NCI-H345 (cell line): ENCODE data around the gene CACNG4.

Experiments used
- DNase-seq: peaks from one replicate; lab custom pipeline; 2025; lab: John Stamatoyannopoulos, UW

Gene CACNG4

DNA sequence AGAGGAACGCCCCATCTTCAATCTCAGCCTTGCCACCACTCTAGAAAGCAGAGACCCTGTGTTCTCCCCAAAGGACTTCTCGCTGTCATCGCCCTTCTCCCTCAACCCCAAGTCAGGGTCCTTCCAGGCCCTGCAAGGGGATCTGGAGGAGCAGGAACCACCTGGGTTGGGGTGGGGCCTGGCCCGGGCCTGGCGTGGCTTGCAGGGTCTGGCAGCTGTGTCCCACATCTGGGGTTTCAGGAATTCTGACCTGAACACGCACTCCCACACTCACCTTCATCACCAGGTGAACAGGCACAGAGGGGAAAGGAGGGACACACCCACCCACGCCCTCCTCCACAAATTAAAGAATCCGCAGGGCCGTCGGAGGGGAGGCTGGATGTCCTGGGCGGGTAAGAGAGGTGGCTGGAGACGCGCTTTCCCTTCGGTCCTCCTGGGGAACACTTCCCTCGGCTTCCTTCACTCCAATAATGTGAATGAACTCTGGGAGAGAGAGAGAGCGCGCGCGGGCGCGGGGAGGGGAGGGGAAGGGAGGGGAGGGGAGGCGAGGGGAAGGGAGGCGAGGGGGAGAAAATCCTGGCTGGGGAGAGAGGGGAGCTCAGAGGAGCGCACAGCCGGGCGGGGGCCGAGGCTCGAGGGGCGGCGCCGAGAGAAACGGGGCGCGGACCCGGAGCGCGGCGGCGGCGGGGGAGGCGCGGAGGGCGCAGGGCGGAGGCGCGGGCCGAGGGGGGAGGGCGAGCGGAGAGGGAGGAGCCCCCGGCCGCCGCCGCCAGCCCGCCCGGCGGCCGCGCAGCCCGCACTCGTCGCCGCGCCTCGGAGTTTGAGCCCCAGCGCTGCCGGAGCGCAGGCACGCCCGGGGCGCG is at the start of gene CACNG4:
Gene CACNG4 (plus strand): TSS at position 799 of the 863 bp plus-strand sequence. CDS start 205 bp downstream, outside the sequence.
- DNase-seq = peak; percentile 66

DNA sequence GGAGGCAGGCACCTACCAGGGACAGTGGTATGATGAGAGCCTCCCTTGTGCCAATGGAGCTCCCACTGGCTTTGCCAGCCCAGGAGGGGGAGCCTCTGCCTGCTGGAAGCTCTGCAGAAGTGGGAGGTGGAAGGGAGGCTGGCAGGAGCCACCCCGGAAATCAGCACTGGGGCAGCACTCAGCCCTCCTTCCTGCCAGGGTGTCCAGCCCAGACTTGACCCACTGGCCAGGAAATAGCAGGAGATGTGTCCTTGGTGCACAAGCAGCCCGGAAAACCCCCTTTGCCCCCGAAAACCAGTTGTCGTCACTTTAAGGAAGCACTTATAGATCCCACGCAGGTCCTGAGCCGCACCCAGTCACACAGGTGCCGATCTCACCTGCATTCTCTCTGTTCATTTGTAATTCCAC is 49.3 kb upstream of the CACNG4 start:
- peak; percentile 16 for DNase-seq

- no peak for DNase-seq
Observed at GRCh38 chr17:66915792-66916191, 48.7 kb upstream of the CACNG4 start.

DNA sequence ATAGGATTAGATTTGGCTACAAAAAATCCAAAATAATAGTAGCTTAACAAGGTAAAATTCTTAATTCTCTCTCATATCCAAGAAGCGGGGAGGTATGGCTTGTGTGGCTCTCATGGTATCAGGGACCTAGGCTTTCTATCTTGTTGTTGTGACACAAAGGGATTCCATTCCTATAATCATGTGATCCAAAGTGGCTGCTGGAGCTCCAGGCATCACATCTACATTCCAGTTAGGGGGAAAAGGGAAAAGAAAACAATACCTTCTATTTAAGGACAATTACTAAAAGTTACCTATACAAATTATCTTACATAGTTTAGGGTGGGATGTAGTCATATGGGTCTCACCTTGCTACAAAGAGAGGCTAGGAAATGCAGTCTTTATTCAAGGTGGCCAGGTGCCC is 47.6 kb upstream of the CACNG4 start:
- no peak for DNase-seq

- DNase-seq = no peak
Observed at GRCh38 chr17:66918896-66919295, 45.6 kb upstream of the CACNG4 start.

DNA sequence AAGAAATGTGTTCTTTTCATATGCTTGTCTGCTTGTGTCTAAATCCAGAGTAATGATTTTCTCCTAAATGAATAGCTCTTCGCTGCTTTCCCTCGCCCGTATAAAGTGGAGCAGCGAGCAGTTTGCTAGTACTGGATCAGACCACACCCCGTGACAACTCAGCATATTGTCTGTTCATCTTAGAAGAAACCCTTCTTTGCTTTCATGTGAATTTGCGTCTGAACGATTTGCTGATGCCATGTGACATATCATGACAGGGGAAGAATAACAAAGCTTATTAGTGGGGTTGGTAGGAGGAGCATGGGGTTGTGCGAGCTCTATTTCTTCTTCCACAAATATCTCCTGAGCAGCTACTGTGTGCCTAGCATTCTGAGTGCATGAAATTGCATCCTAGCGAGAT is 44.1 kb upstream of the CACNG4 start:
- no peak for DNase-seq

DNA sequence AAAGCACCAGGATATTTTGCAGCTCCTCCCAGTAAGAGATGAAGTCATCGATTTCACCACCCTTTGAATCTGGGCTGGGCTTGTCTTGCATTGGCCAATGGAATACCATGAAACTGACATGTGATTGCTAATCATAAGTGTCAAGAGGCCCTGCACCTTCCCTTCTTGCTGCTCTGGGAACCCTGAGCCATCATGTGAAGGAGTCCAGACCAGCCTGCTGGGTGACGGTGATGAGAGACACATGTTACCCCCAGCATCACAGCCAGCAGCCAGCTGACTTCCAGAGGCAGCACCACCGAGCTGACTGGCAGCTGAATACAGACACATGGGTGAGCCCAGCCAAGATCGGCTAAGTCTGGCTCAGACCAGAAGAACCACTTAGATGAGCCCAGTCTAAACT is 43.6 kb upstream of the CACNG4 start:
- no peak for DNase-seq

DNA sequence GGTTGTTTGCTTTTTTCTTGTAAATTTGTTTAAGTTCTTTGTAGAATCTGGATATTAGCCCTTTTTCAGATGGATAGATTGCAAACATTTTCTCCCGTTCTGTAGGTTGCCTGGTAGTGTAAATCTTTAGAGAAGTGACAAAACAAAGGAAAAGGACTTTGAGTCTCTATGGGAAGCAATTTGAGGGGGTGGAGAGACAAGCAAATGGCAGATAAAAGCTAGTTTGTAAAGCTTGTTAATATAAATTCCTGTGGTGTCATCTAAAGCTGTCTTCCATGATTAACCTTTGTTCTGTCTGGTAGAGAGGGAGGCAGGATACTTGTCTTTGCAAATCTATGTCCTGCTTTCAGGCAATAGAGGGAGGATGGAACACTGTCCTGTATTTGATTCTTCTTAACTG is 40.6 kb upstream of the CACNG4 start:
- DNase-seq = no peak

DNA sequence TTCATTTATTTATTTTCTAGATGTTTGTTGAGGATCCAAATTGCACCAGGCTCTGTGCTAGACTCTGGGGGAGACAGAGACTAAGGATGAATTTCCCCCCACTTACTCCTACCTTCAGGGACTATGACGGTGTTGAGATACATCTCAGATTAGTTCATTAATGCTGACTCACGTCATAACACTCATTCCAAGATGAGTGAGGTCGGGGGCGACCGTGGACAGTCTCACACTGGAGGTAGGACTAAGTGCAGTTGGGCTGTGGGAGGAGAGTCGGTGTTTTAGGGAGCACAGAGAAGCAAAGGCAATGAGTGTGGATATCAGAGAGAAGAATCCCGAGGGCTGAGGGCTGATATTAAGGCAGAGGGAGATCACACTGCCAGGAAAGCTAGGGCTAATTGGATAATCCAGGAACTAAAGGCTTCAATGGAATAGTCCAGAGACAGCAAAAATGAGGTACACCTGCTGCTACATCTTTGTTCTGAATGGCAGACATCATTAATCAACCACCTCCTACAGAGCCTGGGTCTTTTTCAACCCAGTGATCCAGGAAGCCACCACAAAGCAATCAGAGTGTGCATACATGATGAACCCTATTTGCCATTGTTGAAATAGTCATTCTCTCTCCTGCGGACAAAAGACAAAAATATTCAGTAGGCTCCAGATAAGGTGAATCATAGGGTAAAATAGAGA is 38.6 kb upstream of the CACNG4 start:
- DNase-seq = peak; percentile 21

- DNase-seq = no peak
Observed at GRCh38 chr17:66928949-66929348, 35.6 kb upstream of the CACNG4 start.

GRCh38 chr17:66929591-66929990 is 34.9 kb upstream of the CACNG4 start:
- no peak for DNase-seq

DNA sequence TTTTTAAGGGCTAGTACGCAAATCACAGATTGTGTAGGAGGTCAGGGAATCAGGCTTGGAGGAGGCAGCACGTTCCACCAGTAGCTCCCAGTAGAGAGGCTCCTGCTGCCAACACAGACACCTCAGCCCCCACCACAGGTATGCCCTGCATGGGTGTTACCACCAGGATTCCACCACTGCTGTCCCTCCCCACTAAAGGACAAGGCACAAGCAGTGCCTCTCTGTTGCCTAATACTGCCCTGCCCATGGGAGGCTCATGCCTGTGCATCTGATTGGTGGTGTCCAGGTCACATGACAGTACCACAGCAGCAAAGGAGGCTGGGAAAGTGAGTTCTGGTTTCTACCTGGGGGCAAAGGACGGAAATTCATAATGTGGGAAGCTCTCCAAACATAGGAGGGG is 33.6 kb upstream of the CACNG4 start:
- DNase-seq = no peak

- no peak for DNase-seq
Observed at GRCh38 chr17:66932311-66932710, 32.2 kb upstream of the CACNG4 start.

DNA sequence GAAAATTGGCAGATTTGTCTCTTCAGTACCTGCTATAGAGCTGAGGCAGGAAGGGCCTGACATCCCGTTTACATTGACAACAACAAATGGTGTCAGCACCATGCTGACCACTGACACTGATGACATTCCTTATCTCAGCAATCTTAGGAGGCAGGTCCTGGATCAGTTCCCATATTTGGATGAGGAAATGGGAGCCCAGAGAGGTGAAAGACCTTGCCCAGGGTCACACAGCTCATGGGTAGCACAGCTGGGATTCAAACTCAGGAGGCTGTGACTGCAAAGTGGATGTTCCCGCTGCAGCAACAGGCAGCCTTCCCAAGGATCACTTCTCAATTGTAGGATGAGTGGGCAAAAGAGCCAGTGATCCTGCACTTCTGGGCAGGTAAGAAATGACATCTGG is 30.5 kb upstream of the CACNG4 start:
- DNase-seq = no peak

DNA sequence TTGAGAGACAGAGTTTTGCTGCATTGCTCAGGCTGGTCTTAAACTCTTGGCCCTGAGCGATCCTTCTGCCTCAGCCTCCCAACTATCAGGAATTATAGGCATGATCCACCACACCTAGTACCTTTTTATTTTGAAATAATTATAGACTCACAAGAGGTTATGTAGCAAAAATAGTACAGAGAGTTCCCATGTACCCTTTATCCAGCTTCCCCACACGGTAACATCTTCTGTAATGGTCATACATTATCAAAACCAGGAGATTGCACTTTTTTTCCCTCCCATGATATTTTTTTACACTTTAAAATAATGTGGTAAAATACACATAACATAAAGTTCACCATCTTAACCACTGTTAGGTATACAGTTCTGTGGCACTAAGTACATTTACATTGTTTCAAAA is 28.8 kb upstream of the CACNG4 start:
- no peak for DNase-seq

- DNase-seq = no peak
Observed at GRCh38 chr17:66938656-66939055, 25.9 kb upstream of the CACNG4 start.

DNA sequence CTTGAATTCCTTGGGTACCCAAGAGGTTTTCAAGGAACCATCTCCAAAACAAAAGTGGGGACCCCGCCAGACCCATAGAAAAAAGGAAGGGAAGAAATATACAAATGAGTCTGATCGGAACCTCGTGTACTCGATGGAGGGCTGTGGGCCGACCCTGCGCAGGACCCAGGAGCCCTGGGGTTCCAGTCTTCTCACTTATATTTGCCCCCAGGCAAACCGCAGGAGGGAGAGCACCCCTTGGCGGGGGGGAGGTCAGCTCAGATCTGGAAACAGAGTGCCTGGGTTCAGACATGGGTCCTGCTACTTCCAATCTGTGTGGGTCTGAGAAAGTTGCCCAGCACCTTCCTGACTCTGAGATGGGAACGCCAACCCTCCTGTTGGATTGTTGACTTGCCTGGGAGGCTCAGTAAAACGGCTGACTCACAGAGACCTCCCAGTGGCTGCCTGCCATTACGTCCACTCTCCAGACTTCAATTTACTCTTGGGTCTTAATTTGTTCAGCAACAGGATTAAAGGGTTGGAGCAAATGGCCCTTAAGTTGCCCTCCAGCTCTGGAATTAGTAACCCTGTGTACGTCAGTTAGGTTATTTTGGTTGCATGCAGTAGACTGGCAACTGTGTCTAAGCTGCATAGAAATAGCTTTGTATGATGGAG is 24.9 kb upstream of the CACNG4 start:
- DNase-seq = no peak

GRCh38 chr17:66941249-66941648 is 23.3 kb upstream of the CACNG4 start:
- no peak for DNase-seq

GRCh38 chr17:66941773-66942450 is 22.6 kb upstream of the CACNG4 start:
- DNase-seq = no peak

DNA sequence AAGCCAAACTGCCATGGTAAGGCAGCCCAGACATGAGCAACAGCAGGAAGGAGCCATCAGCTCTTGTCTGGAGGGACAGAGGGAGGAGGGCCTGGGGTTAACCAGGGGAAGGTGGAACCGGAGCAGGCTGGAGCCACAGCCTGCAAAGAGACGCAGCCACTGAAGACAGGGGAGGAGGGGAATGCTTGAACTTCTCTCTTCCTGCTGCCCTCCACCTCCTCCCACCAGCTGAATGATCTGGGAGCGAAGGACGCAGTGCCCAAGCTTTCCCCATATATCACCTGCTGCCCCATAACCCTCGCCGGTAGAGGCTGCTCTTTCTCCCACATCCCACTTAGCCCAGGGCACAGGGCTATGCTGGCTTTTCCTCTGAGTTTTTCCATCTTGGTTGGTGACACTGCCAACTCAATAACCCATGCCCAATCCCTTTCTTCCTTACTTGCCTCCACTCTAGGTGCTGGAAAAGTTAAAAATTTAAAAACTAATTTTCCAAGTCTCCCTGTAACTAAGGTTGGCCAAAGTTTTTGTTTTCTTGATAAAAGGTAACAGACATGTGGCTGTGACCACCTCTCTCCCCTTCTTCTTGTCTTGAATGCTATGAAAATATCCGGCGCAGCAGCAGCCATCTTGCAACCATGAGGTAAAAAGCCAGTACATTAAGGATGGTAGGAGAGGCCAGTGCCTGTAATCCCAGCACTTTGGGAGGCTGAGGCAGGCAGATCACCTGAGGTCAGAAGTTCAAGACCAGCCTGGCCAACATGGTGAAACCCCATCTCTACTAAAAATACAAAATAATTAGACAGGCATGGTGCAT is 21.8 kb upstream of the CACNG4 start:
- no peak for DNase-seq

DNA sequence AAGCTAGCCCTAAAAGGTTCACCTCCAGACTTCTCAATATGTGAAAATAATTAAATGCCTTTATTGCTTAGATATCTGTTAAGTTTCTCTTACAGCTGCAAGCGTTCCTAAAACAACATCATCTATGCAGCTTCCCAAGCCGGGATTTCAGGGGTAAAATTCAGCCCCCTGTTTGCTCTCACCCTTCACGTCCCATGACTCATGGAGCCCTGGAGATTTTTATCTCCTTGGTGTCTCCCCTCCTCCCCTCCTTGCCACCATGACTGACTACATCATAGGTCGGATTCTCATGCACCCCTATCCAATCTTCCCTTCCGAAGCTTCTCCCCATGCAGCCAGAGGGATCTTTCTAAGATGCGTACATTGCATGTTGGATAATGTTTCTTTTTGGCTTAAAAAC is 21.0 kb upstream of the CACNG4 start:
- DNase-seq = no peak
